ENCODE results near the gene WIF1.

Gene WIF1

DNA sequence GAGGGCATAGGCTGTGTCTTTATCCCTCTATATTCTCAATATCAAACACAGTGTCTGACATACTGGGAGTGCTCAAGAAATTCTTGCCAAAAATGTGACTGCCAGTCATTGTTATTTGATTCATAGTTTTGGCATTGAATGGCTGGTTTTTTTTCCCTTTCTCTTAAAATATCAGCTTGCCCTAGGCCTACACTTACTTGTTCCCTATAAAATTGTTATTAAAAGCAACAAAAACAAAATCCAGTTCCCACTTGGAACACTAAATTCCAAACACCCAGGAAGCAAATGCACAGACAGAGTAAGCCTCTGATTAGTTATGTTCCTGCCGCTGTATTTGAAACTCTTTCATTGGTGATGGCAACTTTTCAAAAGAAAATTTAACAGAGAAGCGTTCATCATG lies 110.7 kb downstream of the WIF1 start:
- no peak overlapping the region for H3K4me3 ChIP-seq (ENCODE audit: low read depth, low read length)
- TF ChIP-seq, protein P1, sequence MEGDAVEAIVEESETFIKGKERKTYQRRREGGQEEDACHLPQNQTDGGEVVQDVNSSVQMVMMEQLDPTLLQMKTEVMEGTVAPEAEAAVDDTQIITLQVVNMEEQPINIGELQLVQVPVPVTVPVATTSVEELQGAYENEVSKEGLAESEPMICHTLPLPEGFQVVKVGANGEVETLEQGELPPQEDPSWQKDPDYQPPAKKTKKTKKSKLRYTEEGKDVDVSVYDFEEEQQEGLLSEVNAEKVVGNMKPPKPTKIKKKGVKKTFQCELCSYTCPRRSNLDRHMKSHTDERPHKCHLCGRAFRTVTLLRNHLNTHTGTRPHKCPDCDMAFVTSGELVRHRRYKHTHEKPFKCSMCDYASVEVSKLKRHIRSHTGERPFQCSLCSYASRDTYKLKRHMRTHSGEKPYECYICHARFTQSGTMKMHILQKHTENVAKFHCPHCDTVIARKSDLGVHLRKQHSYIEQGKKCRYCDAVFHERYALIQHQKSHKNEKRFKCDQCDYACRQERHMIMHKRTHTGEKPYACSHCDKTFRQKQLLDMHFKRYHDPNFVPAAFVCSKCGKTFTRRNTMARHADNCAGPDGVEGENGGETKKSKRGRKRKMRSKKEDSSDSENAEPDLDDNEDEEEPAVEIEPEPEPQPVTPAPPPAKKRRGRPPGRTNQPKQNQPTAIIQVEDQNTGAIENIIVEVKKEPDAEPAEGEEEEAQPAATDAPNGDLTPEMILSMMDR (IDR thresholded peaks at IDR 0.05; ENCODE audit: low read depth, low read length, missing control alignments): no peak
- in situ Hi-C loops (cut with HindIII; ENCODE audit: low sequenced_read_pairs): no loop called here
- no peak for DNase-seq (ENCODE audit: low read depth)

DNA sequence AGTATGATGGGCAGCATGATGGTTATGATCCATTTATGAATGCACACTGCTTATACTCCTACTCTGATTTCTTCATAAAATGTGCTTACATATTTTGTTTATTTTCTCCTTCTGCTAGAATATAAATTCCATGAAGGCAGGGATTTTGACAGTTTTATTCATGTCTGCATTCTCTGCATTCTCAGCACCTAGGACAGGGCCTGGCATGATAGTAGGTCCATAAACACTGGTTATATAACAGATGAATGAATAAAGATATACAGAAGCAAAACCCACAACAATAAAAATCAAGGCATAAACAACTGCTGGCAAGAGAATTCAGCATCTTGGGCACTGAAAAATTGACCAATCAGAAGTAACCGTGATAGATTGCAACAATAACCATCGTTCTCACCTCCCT lies 115.4 kb downstream of the WIF1 start:
- DNase-seq (ENCODE audit: low read depth): no peak
- TF ChIP-seq, protein P1 (IDR thresholded peaks at IDR 0.05; ENCODE audit: low read depth, low read length, missing control alignments): no peak
- in situ Hi-C loops (cut with HindIII; ENCODE audit: low sequenced_read_pairs): no loop called here
- no peak overlapping the region for H3K4me3 ChIP-seq (ENCODE audit: low read depth, low read length)

DNA sequence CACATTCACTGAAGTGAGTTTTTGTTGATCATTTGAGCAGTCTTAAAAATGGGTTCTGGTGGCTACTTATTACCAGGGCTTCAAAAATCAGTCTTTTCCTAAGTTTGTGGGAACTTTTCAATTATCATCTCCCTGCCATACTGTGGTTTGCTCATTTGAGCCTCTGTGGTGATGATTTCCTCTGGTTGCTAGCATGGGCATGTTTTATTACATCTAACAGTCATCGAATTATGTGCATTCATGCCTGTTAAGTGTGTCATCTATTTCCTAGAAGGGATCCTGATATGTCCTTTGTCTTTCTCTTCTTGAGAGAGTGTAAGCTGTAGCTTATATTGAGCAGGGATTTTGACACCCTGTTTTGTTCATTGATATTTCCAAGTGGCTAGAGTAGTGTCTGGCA lies 116.8 kb downstream of the WIF1 start:
- TF ChIP-seq, protein P1 (IDR thresholded peaks at IDR 0.05; ENCODE audit: low read depth, low read length, missing control alignments): no peak
- in situ Hi-C loops (cut with HindIII; ENCODE audit: low sequenced_read_pairs): no loop called here
- no peak overlapping the region for H3K4me3 ChIP-seq (ENCODE audit: low read depth, low read length)
- DNase-seq (ENCODE audit: low read depth): no peak

Measured in astrocyte of the cerebellum (primary cell).